Left hindlimb (tissue), 1 donor: Measurements from ENCODE around the gene SIVA1.

Source experiments
- DNase-seq: peaks from one replicate; pipeline ENCODE4 v3.0.0-alpha.2; 2018

The SIVA1 gene

GRCh38 chr14:104798300-104799243 lies 45.6 kb downstream of the SIVA1 start:
- no peak for DNase-seq

DNA sequence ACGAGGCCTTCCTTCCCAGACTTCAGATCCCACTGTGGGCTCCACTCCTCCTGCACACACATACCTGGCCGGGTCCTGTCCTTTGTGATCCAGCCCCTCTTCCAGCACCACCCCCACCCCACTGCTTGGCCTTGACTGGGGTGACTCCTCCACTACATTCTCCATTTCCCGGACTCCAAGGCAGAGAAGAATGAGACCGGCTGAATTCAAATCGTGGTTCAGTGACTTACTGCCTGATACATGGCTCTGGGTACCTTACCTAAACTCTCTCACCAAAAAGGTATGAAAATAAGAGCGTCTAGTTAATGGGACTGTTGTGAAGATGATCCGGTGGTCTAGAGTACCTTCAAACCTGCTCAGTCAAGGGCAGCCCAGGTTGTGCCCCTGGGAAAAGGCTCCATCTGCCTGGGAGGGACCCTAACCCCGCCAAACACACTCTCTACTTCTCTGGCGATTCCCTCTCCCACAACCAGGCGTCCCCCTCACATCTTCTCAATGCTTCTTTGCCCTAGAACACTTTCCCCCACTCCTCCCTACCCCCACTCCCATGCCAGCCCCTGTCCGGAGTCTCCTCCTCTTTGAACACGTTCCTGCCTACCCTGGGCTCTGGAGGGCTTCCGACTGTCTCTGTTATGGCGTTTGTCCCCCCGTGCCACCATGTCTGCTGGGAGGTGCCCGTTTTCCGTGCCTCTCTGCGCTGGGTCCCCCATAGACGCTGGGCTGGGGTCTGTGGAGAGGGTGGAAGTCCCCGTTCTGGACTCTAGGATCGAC lies 46.5 kb downstream of the SIVA1 start:
- peak; percentile 84 for DNase-seq

- peak; percentile 92 for DNase-seq
Measured at GRCh38 chr14:104800015-104800770, 47.2 kb downstream of the SIVA1 start.

DNA sequence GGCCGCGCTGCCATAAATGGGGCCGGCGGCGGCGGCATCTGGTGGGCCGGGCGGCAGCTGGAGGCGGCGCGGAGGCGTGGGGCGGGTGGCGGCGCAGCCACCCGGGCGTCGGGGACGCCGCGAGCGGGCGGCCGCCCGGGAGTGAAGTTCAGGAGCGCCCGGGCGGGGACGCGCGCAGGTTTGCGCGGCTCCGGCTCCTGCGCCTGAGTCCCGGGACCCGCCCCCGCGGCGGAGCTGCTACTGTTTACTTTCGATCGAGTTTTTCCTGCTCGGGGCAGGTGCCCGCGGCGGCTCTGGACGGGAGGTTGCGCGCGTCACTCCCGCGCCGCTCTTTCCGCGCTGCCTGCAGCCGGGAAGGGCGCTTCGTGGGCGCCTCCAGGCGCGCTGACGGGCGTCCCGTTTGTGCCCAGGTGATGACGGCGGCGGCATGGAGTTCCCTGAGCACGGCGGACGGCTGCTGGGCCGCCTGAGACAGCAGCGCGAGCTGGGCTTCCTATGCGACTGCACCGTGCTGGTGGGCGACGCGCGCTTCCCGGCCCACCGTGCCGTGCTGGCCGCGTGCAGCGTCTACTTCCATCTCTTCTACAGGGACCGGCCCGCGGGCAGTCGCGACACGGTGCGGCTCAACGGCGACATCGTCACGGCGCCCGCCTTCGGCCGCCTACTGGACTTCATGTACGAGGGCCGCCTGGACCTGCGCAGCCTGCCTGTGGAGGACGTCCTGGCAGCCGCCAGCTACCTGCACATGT lies 48.0 kb downstream of the SIVA1 start, which contains the start of gene ZBTB42:
Gene ZBTB42, plus strand, starts transcription at position 331 of the 749 bp plus-strand sequence. Its CDS starts 97 bp downstream, at position 428.
- no peak for DNase-seq

- DNase-seq = no peak
Measured at GRCh38 chr14:104801520-104802393, 48.8 kb downstream of the SIVA1 start.

DNA sequence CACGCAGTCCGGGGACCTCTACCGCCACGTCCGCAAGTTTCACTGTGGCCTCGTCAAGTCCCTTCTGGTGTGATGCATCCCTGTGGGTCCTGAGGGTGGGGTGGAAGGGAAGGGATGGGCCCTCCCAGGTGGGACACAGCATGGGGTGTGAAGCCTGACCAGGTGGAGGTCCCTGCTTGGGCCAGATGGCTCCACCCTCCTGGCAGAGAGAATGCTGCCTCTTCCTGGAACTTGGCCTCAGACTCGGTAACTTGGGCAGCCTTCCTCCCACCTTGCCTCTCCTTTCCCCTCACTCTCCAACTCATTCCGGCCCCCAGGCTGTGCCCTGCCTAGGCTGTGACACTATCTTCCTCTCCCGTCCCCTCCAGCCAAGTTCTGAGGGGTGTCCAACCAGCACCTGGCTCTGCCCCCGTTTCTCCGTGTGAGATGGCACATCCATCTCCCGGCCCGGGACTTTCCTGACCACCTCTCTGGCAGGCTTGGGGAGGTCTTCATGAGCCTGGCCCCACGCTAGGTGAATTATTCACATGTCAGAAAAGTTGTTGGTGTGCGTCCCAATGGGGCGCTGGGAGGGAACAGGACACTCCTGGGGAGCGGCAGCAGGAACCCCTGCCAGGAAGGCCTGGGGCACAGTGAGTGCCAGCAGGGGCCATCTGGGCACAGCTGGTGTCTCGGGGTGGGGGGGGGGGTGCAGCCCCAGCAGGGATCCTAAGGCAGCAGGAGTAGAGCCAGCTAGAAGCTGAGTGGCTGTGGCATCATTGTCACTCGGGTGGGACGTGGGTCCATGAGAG lies 49.6 kb downstream of the SIVA1 start:
- no peak for DNase-seq

DNA sequence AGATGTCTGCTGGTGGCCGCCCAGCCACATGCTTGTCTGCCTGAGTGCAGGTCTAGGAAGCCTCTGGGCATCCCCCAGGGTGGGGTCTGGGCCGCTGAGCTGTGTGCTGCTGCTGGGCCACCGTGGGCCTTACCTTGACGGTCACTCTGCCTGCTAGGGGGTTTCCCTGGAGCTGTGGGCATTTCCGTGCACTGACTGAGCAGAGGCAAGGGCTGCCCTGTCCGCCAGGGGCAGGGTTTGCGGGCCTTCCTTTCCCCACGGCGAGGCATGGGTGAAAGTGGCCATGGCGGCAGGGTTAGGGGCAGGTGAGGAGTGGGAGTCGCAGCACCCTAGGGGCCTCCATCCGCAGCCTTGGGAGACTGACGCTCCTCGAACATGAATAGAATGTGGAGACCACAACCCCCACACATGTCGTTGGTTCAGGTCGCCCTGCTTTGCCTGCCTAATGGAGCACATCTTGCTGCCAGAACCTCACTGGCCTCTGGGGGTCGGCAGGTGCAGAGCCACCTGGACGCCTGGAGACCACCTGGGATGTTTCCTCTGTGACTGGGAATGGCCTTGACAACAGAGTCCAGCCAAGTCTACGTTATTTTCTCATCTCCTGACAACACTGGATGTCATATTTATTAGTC lies 50.4 kb downstream of the SIVA1 start:
- DNase-seq = no peak

DNA sequence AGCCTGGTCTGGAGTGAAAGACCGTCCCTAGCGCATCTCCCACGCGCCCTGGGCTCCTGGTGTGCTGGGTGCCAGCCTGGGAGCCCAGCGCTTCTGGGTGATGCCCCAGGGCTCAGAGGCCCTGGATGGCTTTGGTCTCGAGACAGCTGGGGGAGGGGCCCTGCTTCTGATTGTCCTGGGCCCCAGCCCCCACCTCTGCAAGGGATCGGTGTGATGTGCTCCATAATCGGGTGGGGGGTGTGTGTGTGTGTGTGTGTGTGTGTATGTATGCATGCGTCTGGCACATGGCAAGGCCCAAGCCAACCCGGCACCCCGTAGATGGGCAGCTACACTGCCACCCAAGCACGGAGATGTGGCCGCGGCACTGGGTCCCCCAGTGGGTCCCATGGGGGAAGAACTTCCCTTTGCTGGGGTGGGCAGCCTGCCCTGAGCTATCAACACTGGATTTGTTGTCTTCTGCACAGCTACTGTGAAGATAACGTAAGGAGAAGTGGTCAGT lies 51.0 kb downstream of the SIVA1 start:
- DNase-seq = no peak

- DNase-seq = peak; percentile 26
Measured at GRCh38 chr14:104804481-104805325, 51.8 kb downstream of the SIVA1 start.

DNA sequence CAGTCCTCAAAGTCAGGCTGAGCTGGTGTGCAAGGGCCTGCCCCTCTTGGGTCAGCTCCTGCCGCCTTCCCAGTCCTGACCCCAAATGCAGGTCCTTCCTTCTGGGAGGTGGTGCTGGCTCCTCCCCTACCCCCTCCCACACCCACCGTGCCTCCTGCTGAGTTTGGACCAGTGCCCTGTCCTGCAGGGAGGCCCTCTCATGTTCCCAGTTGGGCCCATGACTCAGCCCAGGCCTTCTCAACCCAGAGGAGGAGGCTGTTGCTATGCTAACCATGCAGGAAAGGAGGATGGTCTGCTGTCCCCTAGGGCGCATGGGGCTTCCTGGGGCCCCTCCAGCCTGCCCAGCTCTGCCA lies 52.4 kb downstream of the SIVA1 start:
- DNase-seq = peak; percentile 62

- DNase-seq = peak; percentile 32
Measured at GRCh38 chr14:104805941-104806624, 53.1 kb downstream of the SIVA1 start.

GRCh38 chr14:104806625-104807465 lies 53.9 kb downstream of the SIVA1 start:
- DNase-seq = no peak

DNA sequence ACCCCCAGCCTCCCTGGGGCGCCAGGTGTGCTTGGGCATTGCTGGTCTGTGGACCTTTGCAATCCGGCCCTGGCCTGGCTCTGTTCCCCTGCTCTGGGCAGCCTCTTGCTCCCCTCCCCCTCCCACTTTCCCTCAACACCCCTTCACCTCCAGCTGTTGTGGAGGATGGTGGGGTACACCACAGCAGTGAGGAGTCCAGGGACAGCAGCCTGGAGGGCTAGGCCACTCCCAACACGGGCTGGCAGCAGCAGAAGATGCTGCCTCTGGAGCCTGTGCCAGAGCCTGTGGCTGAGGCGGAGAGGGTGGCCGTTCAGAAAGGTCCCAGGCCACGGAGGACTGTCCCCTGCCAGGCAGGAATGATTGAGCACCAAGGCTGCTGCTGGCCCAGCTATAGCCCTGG lies 55.5 kb downstream of the SIVA1 start:
- DNase-seq = no peak
